HUES48 (cell line): ENCODE results near the gene ZNF80.

Source experiments
- H3K27ac ChIP-seq: one replicate; pipeline ENCODE4 v1.7.0; 2013; ENCODE audit warnings: low read depth, low read length, inconsistent platforms
- H3K27me3 ChIP-seq: 2 replicates; pipeline ENCODE4 v1.6.1; 2013; ENCODE audit warnings: mild to moderate bottlenecking, low read length; ENCODE audit not compliant: control insufficient read depth, insufficient read depth
- H3K36me3 ChIP-seq: 2 replicates; pipeline ENCODE4 v1.6.1; 2013; ENCODE audit warnings: low read length; ENCODE audit not compliant: control insufficient read depth, insufficient read depth
- H3K4me1 ChIP-seq: 2 replicates; pipeline ENCODE4 v1.6.1; 2013; ENCODE audit warnings: mild to moderate bottlenecking, low read length; ENCODE audit not compliant: control insufficient read depth, insufficient read depth
- H3K4me3 ChIP-seq: 2 replicates; pipeline ENCODE4 v1.5.1; 2013; ENCODE audit warnings: mild to moderate bottlenecking, low read depth, low read length
- H3K9ac ChIP-seq: 2 replicates; pipeline ENCODE4 v1.6.1; 2013; ENCODE audit warnings: mild to moderate bottlenecking, low read depth, low read length, moderate library complexity
- H3K9me3 ChIP-seq: 2 replicates; pipeline ENCODE4 v1.6.1; 2013; ENCODE audit warnings: low read length; ENCODE audit not compliant: control insufficient read depth, insufficient read depth

ZNF80 gene

DNA sequence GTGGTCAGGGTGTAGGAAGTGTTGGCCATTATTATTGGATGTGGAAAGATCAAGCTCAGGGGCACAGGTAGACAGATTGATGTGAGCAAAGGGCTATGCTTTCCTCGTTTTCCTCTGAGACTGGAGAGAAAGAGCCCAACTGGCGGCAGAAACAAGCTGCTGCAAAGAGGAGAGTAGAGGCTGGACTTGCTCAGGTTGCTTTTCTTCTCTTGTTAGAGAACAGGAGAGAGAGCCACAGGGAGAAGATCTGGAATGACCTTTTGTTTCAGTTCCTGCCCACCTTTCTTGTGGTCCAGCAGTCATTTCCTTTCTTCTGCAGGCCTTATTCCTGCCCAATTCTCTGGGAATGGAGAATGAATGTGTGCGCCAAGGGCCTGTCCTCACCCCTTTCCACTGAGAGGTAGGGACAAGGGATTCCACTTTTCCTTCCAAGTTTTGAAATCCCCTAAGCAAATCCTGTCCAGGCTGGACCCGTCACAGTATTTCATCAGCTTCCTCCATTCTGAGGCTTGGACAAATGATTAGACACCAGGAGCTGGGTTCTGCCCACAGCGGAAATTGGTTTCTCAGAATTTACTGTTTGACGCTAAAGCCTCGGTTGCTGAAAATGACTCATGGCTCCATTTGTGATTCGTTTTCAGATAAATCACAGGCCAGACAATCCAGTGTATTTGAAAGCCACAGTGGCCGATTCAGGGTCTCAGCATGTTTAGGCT is 16.1 kb downstream of the ZNF80 start:
- no peaks in the 10 kb centered on the region for H3K27me3 ChIP-seq
- no peak overlapping the region for H3K4me3 ChIP-seq
- peaks cover 14% of the 10 kb centered on the region for H3K9me3 ChIP-seq
- H3K36me3 ChIP-seq = no peaks in the 10 kb centered on the region
- no peak overlapping the region for H3K9ac ChIP-seq
- H3K27ac ChIP-seq = no peak overlapping the region
- no peaks in the 10 kb centered on the region for H3K4me1 ChIP-seq

DNA sequence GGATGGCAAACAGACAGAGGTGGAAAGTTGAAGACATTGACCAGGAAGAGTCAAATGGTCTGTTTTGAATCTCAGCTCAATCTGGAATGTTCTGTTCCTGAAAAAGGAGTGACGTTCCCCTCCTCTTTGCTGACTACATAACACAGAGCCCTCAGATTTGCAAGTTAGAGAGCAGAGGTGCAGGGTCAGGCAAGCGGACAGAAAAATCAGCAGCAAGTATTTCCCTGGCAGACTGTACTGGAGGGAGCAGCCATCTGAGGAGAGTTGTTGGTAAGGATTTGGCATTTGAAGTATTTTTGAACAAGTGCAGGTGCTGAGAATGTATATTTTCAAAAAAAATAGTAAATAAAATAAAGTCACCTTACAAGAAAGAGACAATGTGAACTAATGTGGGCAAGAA is 17.6 kb downstream of the ZNF80 start:
- Histone ChIP-seq H3K27me3 (no peaks in the 10 kb centered on the region), H3K4me1 (peaks cover 6% of the 10 kb centered on the region), H3K4me3 (no peak overlapping the region), H3K9me3 (peaks cover under 1% of the 10 kb centered on the region; the same call in 1 of the 2 replicates), H3K36me3 (no peaks in the 10 kb centered on the region), H3K27ac (no peak overlapping the region), H3K9ac (no peak overlapping the region)

GRCh38 chr3:114218578-114219185 is 18.7 kb downstream of the ZNF80 start:
- no peak overlapping the region for H3K27ac ChIP-seq
- H3K27me3 ChIP-seq = no peaks in the 10 kb centered on the region
- H3K36me3 ChIP-seq = no peaks in the 10 kb centered on the region
- H3K9me3 ChIP-seq = no peaks in the 10 kb centered on the region
- no peak overlapping the region for H3K4me3 ChIP-seq
- H3K9ac ChIP-seq = no peak overlapping the region
- H3K4me1 ChIP-seq = peaks cover 16% of the 10 kb centered on the region

- Histone ChIP-seq H3K36me3 (no peaks in the 10 kb centered on the region), H3K9me3 (no peaks in the 10 kb centered on the region), H3K27me3 (no peaks in the 10 kb centered on the region), H3K4me3 (no peak overlapping the region), H3K4me1 (peaks cover 21% of the 10 kb centered on the region), H3K9ac (no peak overlapping the region), H3K27ac (no peak overlapping the region)
Measured at GRCh38 chr3:114218006-114218405, 19.4 kb downstream of the ZNF80 start.

- H3K4me1 ChIP-seq = peaks cover 23% of the 10 kb centered on the region
- H3K27me3 ChIP-seq = no peaks in the 10 kb centered on the region
- H3K9ac ChIP-seq = no peak overlapping the region
- no peaks in the 10 kb centered on the region for H3K36me3 ChIP-seq
- no peak overlapping the region for H3K4me3 ChIP-seq
- H3K27ac ChIP-seq = no peak overlapping the region
- no peaks in the 10 kb centered on the region for H3K9me3 ChIP-seq
Measured at GRCh38 chr3:114217266-114217665, 20.1 kb downstream of the ZNF80 start.

- H3K9ac ChIP-seq = no peak overlapping the region
- H3K36me3 ChIP-seq = no peaks in the 10 kb centered on the region
- peaks cover 23% of the 10 kb centered on the region for H3K4me1 ChIP-seq
- H3K9me3 ChIP-seq = no peaks in the 10 kb centered on the region
- no peaks in the 10 kb centered on the region for H3K27me3 ChIP-seq
- H3K4me3 ChIP-seq = no peak overlapping the region
- H3K27ac ChIP-seq = no peak overlapping the region
Measured at GRCh38 chr3:114216186-114216970, 21.0 kb downstream of the ZNF80 start.

DNA sequence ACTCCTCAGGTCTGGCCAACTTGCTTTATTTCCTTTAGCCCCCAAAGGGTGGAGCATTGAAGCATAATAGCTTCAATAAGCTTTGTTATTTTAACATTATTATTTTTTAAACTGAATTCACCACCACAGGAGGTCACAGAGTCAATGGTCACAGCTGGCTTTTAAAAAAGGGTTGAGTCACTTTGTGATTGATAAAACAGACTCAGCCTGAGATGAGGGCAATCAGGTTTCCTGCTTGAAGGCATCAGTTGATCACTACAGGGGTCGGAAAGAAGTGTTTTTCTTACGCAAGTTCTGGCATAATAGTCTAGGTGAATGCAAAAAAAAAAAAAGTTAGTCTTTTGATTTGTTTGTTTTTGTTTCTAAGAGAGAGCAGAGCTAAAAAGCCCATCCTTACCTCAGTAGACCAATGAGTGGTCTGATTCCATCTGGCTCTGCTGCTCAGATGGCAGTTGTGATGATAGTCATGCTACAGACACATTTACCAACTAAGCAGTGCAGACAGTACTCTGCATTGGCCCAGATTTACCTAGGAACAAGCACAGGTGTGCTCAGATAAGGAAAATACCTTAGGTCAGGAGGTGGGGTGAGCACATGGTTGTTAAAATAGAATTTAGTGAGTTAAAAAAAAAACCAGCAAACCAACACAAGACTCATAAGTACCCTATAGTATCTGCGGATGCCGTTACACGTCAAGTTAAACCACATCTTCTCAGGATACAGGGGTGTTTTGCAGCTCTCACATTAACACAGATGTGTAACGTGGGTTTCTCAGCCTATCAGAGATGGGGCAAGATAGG is 22.6 kb downstream of the ZNF80 start:
- H3K9ac ChIP-seq = no peak overlapping the region
- H3K9me3 ChIP-seq = no peaks in the 10 kb centered on the region
- H3K4me3 ChIP-seq = no peak overlapping the region
- no peaks in the 10 kb centered on the region for H3K36me3 ChIP-seq
- no peaks in the 10 kb centered on the region for H3K27me3 ChIP-seq
- peak overlapping the region; percentile 82 for H3K27ac ChIP-seq
- peaks cover 23% of the 10 kb centered on the region for H3K4me1 ChIP-seq

GRCh38 chr3:114213627-114214541 is 23.5 kb downstream of the ZNF80 start:
- Histone ChIP-seq H3K9ac (no peak overlapping the region), H3K27me3 (no peaks in the 10 kb centered on the region), H3K4me1 (peaks cover 23% of the 10 kb centered on the region), H3K27ac (peak overlapping the region; percentile 82), H3K4me3 (no peak overlapping the region), H3K9me3 (no peaks in the 10 kb centered on the region), H3K36me3 (no peaks in the 10 kb centered on the region)

DNA sequence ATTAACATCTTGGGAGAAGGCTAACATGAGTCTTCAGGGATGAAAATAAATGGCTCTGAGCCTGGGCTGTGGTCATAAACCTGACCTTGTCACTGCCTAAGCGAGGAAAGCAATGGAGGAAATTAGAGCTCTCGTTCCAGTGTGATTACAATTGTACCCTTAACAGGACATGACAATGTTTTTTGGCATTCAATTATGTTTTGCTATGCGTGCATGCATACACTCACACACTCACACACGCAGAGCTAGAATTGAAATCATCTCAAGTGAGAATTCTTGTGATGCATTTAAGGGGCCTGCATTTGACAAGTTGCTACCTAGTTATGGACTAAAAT is 24.1 kb downstream of the ZNF80 start:
- H3K9ac ChIP-seq = no peak overlapping the region
- peak overlapping the region; percentile 82 for H3K27ac ChIP-seq
- no peak overlapping the region for H3K4me3 ChIP-seq

DNA sequence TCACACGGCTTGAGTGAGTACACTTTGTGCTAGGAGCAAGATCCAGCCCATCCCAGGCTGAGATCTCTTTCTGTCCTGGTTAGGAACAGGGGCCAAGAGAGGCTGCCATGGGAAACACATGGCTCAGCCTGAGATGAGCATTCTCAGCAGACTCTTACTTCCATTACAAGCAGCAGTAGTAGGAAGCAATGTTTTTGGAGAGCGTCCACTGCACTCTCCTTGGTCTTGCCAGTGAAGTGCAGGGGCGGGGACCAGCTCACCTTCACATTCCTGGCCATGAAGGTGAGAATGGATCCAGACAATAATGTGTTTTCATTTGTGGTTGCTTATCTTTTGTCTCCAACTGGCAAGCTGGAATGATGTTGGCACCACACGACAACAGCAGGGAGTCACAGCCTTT is 24.7 kb downstream of the ZNF80 start:
- Histone ChIP-seq H3K4me1 (peaks cover 23% of the 10 kb centered on the region), H3K27ac (no peak overlapping the region), H3K36me3 (no peaks in the 10 kb centered on the region), H3K9ac (no peak overlapping the region), H3K27me3 (no peaks in the 10 kb centered on the region), H3K9me3 (no peaks in the 10 kb centered on the region), H3K4me3 (no peak overlapping the region)

More for the DNA sequence above, 24.1 kb downstream of the ZNF80 start:
- no peaks in the 10 kb centered on the region for H3K36me3 ChIP-seq
- no peaks in the 10 kb centered on the region for H3K9me3 ChIP-seq
- no peaks in the 10 kb centered on the region for H3K27me3 ChIP-seq
- H3K4me1 ChIP-seq = peaks cover 23% of the 10 kb centered on the region
